Activated T-cell treated with anti-CD3 and anti-CD28 coated beads, Interleukin-2, amount 50 U/mL, for 1 hour (primary cell): ENCODE data around the gene ATXN10.

Source experiments
- DNase-seq: peaks from one replicate; pipeline ENCODE4 v3.0.0-alpha.2; 2020

ATXN10 gene

GRCh38 chr22:45834241-45834640, 162.6 kb downstream of the ATXN10 start:
- no peak for DNase-seq

GRCh38 chr22:45834795-45835194, 163.2 kb downstream of the ATXN10 start:
- no peak for DNase-seq

GRCh38 chr22:45836418-45837169, 165.0 kb downstream of the ATXN10 start:
- no peak for DNase-seq

GRCh38 chr22:45837508-45837907, 165.9 kb downstream of the ATXN10 start:
- no peak for DNase-seq

GRCh38 chr22:45838305-45838887, 166.8 kb downstream of the ATXN10 start:
- DNase-seq: no peak

- no peak for DNase-seq
Observed at GRCh38 chr22:45840483-45840882, 168.8 kb downstream of the ATXN10 start.

GRCh38 chr22:45842291-45842991, 170.8 kb downstream of the ATXN10 start:
- no peak for DNase-seq

GRCh38 chr22:45843031-45843430, 171.4 kb downstream of the ATXN10 start:
- no peak for DNase-seq

- no peak for DNase-seq
Observed at GRCh38 chr22:45843986-45844385, 172.4 kb downstream of the ATXN10 start.

- no peak for DNase-seq
Observed at GRCh38 chr22:45845076-45845487, 173.4 kb downstream of the ATXN10 start.

GRCh38 chr22:45846952-45847351, 175.3 kb downstream of the ATXN10 start:
- no peak for DNase-seq

GRCh38 chr22:45848904-45849303, 177.3 kb downstream of the ATXN10 start:
- no peak for DNase-seq

- DNase-seq: no peak
Observed at GRCh38 chr22:45852826-45853225, 181.2 kb downstream of the ATXN10 start.

GRCh38 chr22:45855961-45856360, 184.3 kb downstream of the ATXN10 start:
- DNase-seq: no peak

- no peak for DNase-seq
Observed at GRCh38 chr22:45857519-45857918, 185.9 kb downstream of the ATXN10 start.

- no peak for DNase-seq
Observed at GRCh38 chr22:45859231-45860161, 187.9 kb downstream of the ATXN10 start.

GRCh38 chr22:45860201-45860600, 188.6 kb downstream of the ATXN10 start:
- DNase-seq: no peak

GRCh38 chr22:45861259-45861658, 189.6 kb downstream of the ATXN10 start:
- DNase-seq: no peak

GRCh38 chr22:45863981-45864751, 192.5 kb downstream of the ATXN10 start:
- peak; percentile 74 for DNase-seq

- no peak for DNase-seq
Observed at GRCh38 chr22:45864959-45865476, 193.4 kb downstream of the ATXN10 start.

GRCh38 chr22:45865561-45866125, 194.0 kb downstream of the ATXN10 start:
- no peak for DNase-seq
